CD4-positive, alpha-beta memory T cell (primary cell): ENCODE results near the gene CLSTN1. TPM values are rescaled to one million over a fixed set of nuclear protein-coding genes. Genes with fewer than 3 reads are reported as not detected.

ENCODE experiments used
- CTCF ChIA-PET: fragments of 350-600 bp; sonication (Branson Sonifier 250); formaldehyde crosslinking; loops from one replicate; lab custom pipeline; 2021; ENCODE audit warnings: inconsistent platforms; ENCODE audit not compliant: partially characterized antibody; lab: Charles Lee
- POLR2A ChIA-PET: fragments of 350-600 bp; sonication (Branson Sonifier 250); formaldehyde crosslinking; loops from one replicate; lab custom pipeline; 2021; ENCODE audit not compliant: partially characterized antibody; lab: Charles Lee
- DNase-seq, 5 donors: peaks; one replicate each; pipeline versions ENCODE4 v3.0.0 to v3.0.0-alpha.2; 2020 to 2022; ENCODE audit warnings: mixed read lengths in 1 of 5
- H3K27ac ChIP-seq: one replicate; pipeline ENCODE4 v1.7.0; 2013; ENCODE audit warnings: low read depth, low read length
- H3K27me3 ChIP-seq: 2 replicates; pipeline ENCODE4 v1.7.0; 2013; ENCODE audit warnings: mild to moderate bottlenecking, low read length, moderate library complexity; ENCODE audit not compliant: insufficient read depth
- H3K36me3 ChIP-seq: 2 replicates; pipeline ENCODE4 v1.7.0; 2013; ENCODE audit warnings: mild to moderate bottlenecking, low read length, moderate library complexity; ENCODE audit not compliant: insufficient read depth
- H3K4me1 ChIP-seq: 2 replicates; pipeline ENCODE4 v1.7.0; 2013; ENCODE audit warnings: mild to moderate bottlenecking, low read length, moderate library complexity; ENCODE audit not compliant: insufficient read depth
- H3K4me3 ChIP-seq, 2 donors: one replicate each; pipeline ENCODE4 v1.7.0; 2013; ENCODE audit warnings: low read length in 2 of 2, mild to moderate bottlenecking in 1 of 2
- H3K9me3 ChIP-seq, 2 donors: one replicate each; pipeline ENCODE4 v1.7.0; 2013; ENCODE audit warnings: low read length in 2 of 2, control low read depth in 1 of 2; ENCODE audit not compliant: control insufficient read depth in 1 of 2
- H3K27ac Mint-ChIP-seq, 7 donors: one replicate each; pipeline ENCODE4 v1.8.0; 2020 to 2021; ENCODE audit warnings: mixed read lengths in 7 of 7, mild to moderate bottlenecking in 6 of 7, inconsistent platforms in 3 of 7, moderate library complexity in 3 of 7
- H3K27me3 Mint-ChIP-seq, 2 donors: one replicate each; pipeline ENCODE4 v1.8.0; 2020 to 2021; ENCODE audit warnings: mixed read lengths in 2 of 2
- H3K36me3 Mint-ChIP-seq, 2 donors: one replicate each; pipeline ENCODE4 v1.8.0; 2020 to 2021; ENCODE audit warnings: mixed read lengths in 2 of 2, inconsistent platforms in 1 of 2, mild to moderate bottlenecking in 1 of 2
- H3K4me1 Mint-ChIP-seq, 4 donors: one replicate each; pipeline ENCODE4 v1.8.0; 2020 to 2021; ENCODE audit warnings: mixed read lengths in 4 of 4, mild to moderate bottlenecking in 1 of 4
- H3K4me3 Mint-ChIP-seq, 8 donors: one replicate each; pipeline ENCODE4 v1.8.0; 2020 to 2021; ENCODE audit warnings: mixed read lengths in 8 of 8, mild to moderate bottlenecking in 7 of 8, moderate library complexity in 6 of 8, inconsistent platforms in 3 of 8
- H3K9me3 Mint-ChIP-seq, 8 donors: one replicate each; pipeline ENCODE4 v1.8.0; 2020 to 2021; ENCODE audit warnings: mixed read lengths in 8 of 8, mild to moderate bottlenecking in 5 of 8, inconsistent platforms in 3 of 8, moderate library complexity in 1 of 8
- intact Hi-C: fragments of 100-400 bp; cut with micrococcal nuclease; formaldehyde crosslinking; loops from one replicate; pipeline ENCODE4 v1.15.1; 2023
- polyA plus RNA-seq, 2 donors: library from polyadenylated mRNA; unstranded; fragments of 300-500 nt; fragmentation: Illumina TruSeq; gene quantifications; one replicate each; pipeline ENCODE4 v1.2.3, GENCODE V29; 2021
- total RNA-seq, 2 experiments: library from RNA; stranded (reverse); gene quantifications; one replicate each; pipeline ENCODE4 v1.2.3, GENCODE V29; 2021

The CLSTN1 gene
- total and polyA plus RNA-seq, 4 experiments from 2014 or later: 6.9 to 109 (median 78.7) TPM

- intact Hi-C loops: no loop called here
- no peak overlapping the region for H3K4me3 ChIP-seq
- peak overlapping the region in 3 of 7 donors; percentile 70 to 84 (median 73) for H3K27ac Mint-ChIP-seq
- no peak overlapping the region for H3K4me3 Mint-ChIP-seq
- no peak for DNase-seq
- peaks cover 12 to 47% (median 25%) of the 10 kb centered on the region in 4 donors for H3K4me1 Mint-ChIP-seq
- no peaks in the 10 kb centered on the region for H3K27me3 ChIP-seq
- H3K27ac ChIP-seq: no peak overlapping the region
- CTCF ChIA-PET: interaction anchor here (0.5 to 1.5 kb wide), 4 partner anchors 11 to 146 kb away, joined by 3 to 4 read pairs (median 3); no protein-coding TSS in a partner anchor
- peaks cover 0 to 22% of the 10 kb centered on the region in 2 donors for H3K36me3 Mint-ChIP-seq
- H3K4me1 ChIP-seq: peaks cover 5% of the 10 kb centered on the region
- H3K27me3 Mint-ChIP-seq: no peaks in the 10 kb centered on the region
- H3K36me3 ChIP-seq: peaks cover 4% of the 10 kb centered on the region
- POLR2A ChIA-PET: no interaction called here
- H3K9me3 ChIP-seq: no peaks in the 10 kb centered on the region
- H3K9me3 Mint-ChIP-seq: no peaks in the 10 kb centered on the region
Observed at GRCh38 chr1:9761855-9762254, 61.9 kb downstream of the CLSTN1 start.

DNA sequence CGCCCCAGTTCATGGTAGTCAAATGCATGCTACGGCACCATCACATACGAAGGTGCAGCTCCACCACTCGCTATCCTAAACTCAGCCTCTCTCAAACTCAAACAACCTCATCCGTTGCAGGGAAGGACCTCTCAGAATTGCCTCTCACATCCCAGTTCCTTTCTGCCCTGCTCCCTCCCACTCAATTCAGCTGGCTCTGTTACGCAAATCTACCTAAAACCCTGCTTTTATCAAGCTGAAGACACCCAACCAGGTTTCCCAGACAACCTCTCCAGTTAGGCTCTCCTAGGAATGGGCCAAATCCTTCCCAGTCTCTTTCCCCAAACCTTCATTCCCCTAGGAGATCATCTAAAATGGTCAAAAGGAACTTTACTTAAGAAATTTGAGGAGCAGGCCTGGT, 62.9 kb downstream of the CLSTN1 start:
- Mint-ChIP-seq H3K4me1 (peaks cover 11 to 47% (median 21%) of the 10 kb centered on the region in 4 donors), H3K27ac (peak overlapping the region in 4 of 7 donors; percentile 51 to 77 (median 68)), H3K4me3 (no peak overlapping the region), H3K9me3 (no peaks in the 10 kb centered on the region), H3K36me3 (peaks cover 0 to 23% of the 10 kb centered on the region in 2 donors), H3K27me3 (no peaks in the 10 kb centered on the region)
- no peak for DNase-seq
- Histone ChIP-seq H3K9me3 (no peaks in the 10 kb centered on the region), H3K4me1 (peaks cover 5% of the 10 kb centered on the region), H3K36me3 (peaks cover 4% of the 10 kb centered on the region), H3K27ac (no peak overlapping the region), H3K27me3 (no peaks in the 10 kb centered on the region), H3K4me3 (no peak overlapping the region)
- ChIA-PET POLR2A (interaction anchor here (0.5 to 1.4 kb wide), 2 partner anchors 43 to 604 kb away, joined by 3 read pairs; no protein-coding TSS in a partner anchor), CTCF (interaction anchor here (0.7 to 1.5 kb wide), 4 partner anchors 24 to 145 kb away, joined by 3 to 4 read pairs (median 4); no protein-coding TSS in a partner anchor)
- intact Hi-C loops: no loop called here

DNA sequence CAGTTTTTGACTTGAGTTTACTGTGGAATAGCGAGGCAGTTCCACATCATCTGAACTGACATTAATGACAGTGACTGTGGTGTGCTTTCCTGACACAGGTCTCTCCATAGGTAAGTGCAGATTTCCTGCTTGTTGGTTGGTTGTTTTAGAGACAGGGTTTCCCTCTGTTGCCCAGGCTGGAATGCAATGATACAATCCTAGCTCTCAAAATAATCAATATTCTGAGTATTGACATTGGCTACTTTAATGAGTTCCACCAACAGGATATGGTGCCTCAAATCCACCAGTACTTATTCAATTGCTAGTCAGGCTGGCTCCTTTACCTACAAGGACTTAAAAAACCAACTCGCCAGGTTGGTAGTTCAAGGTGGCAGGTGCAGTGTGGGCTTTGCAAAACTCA, 63.8 kb downstream of the CLSTN1 start:
- Mint-ChIP-seq H3K9me3 (no peaks in the 10 kb centered on the region), H3K27ac (peak overlapping the region in 5 of 7 donors; percentile 3 to 73 (median 41)), H3K36me3 (peaks cover 6 to 32% of the 10 kb centered on the region in 2 donors), H3K27me3 (no peaks in the 10 kb centered on the region), H3K4me3 (no peak overlapping the region), H3K4me1 (peaks cover 12 to 50% (median 25%) of the 10 kb centered on the region in 4 donors)
- no peaks in the 10 kb centered on the region for H3K9me3 ChIP-seq
- intact Hi-C loops: no loop called here
- H3K27me3 ChIP-seq: no peaks in the 10 kb centered on the region
- no peak overlapping the region for H3K27ac ChIP-seq
- no peak for DNase-seq
- H3K4me1 ChIP-seq: peaks cover 5% of the 10 kb centered on the region
- H3K4me3 ChIP-seq: no peak overlapping the region
- ChIA-PET CTCF (no interaction called here), POLR2A (interaction anchor here (1.4 kb wide), 1 partner anchor 42 kb away, joined by 3 read pairs; no protein-coding TSS in a partner anchor)
- peaks cover 4% of the 10 kb centered on the region for H3K36me3 ChIP-seq

DNA sequence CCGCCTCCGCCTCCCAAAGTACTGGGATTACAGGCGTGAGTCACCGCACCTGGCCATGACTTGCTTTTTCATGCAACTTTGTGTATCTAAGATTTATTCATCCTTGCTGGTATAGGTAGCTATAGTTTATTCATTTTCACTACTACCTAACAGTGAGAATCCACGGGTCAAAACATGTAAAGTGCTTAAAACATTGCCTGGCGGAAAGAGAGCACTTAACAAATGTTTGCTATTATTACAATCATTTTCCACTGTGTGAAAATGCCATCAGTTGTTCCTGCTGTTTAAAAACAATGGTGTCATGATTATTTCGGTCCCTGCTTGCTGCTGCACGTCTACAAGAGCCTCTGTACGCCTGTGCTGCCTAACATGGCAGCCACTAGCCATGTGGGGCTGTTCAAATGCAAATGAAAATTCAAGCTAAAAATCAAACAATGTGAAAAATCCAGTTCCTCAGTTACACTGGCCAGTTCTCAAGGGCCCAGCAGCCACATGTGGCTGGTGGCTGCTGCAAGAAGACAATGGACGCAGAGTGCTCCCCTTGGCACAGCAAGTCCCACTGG, 65.1 kb downstream of the CLSTN1 start:
- peaks cover 10 to 41% (median 22%) of the 10 kb centered on the region in 4 donors for H3K4me1 Mint-ChIP-seq
- ChIA-PET CTCF (no interaction called here), POLR2A (interaction anchor here (0.9 kb wide), 1 partner anchor 11 kb away, joined by 3 read pairs; no protein-coding TSS in a partner anchor)
- Histone ChIP-seq H3K9me3 (no peaks in the 10 kb centered on the region), H3K27me3 (no peaks in the 10 kb centered on the region), H3K4me3 (no peak overlapping the region), H3K27ac (no peak overlapping the region), H3K4me1 (peaks cover 5% of the 10 kb centered on the region), H3K36me3 (peaks cover 4% of the 10 kb centered on the region)
- H3K36me3 Mint-ChIP-seq: peaks cover 8 to 32% of the 10 kb centered on the region in 2 donors
- DNase-seq: no peak
- H3K9me3 Mint-ChIP-seq: no peaks in the 10 kb centered on the region
- H3K4me3 Mint-ChIP-seq: no peak overlapping the region
- peak overlapping the region in 3 of 7 donors; percentile 13 to 64 (median 32) for H3K27ac Mint-ChIP-seq
- intact Hi-C loops: no loop called here
- no peaks in the 10 kb centered on the region for H3K27me3 Mint-ChIP-seq

DNA sequence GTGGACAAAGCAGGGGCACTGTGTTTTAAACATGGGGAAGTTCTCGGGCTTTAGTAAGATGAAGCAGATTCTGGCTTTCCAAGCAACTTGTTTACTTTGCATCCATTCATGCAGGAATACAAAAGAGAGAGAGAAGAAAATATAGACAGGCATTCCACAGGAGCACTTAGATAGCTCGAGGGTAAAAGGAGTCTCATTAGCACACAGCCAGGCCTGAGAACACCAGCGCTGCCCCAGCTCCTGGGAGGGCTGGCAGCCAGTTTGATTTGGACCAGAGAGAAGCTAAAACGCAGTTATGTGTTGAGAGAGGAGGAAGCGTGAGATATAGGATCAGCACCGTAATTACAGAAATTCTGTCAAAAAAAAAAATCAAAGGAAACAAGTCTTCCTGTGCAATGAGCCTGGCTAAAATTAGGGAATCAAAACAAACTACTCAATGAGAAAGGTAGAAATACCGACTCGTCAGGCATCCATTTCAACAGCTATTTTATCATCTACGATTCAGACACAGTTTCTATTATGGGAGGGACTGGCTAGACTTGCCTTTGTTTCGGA, 68.2 kb downstream of the CLSTN1 start:
- H3K27me3 Mint-ChIP-seq: no peaks in the 10 kb centered on the region
- peaks cover 0 to 2% (median 0%) of the 10 kb centered on the region in 8 donors for H3K9me3 Mint-ChIP-seq
- peak overlapping the region in 4 of 7 donors; percentile 4 to 86 (median 44) for H3K27ac Mint-ChIP-seq
- Histone ChIP-seq H3K36me3 (peaks cover 20% of the 10 kb centered on the region), H3K27ac (no peak overlapping the region), H3K27me3 (no peaks in the 10 kb centered on the region), H3K4me3 (no peak overlapping the region), H3K4me1 (peaks cover 5% of the 10 kb centered on the region), H3K9me3 (no peaks in the 10 kb centered on the region)
- peaks cover 7 to 30% (median 17%) of the 10 kb centered on the region in 4 donors for H3K4me1 Mint-ChIP-seq
- peaks cover 27 to 44% of the 10 kb centered on the region in 2 donors for H3K36me3 Mint-ChIP-seq
- no peak overlapping the region for H3K4me3 Mint-ChIP-seq
- ChIA-PET CTCF (interaction anchor here (1.0 kb wide), 1 partner anchor 9 kb away, joined by 3 read pairs; no protein-coding TSS in a partner anchor), POLR2A (no interaction called here)
- no peak for DNase-seq
- intact Hi-C loops: no loop called here

- Mint-ChIP-seq H3K9me3 (peaks cover 0 to 2% (median 0%) of the 10 kb centered on the region in 8 donors), H3K4me3 (no peak overlapping the region), H3K27me3 (no peaks in the 10 kb centered on the region), H3K36me3 (peaks cover 37 to 60% of the 10 kb centered on the region in 2 donors), H3K27ac (peak overlapping the region in 4 of 7 donors; percentile 29 to 83 (median 66)), H3K4me1 (peaks cover 4 to 20% (median 9%) of the 10 kb centered on the region in 4 donors)
- Histone ChIP-seq H3K27ac (no peak overlapping the region), H3K36me3 (peaks cover 40% of the 10 kb centered on the region), H3K4me1 (no peaks in the 10 kb centered on the region), H3K4me3 (no peak overlapping the region), H3K27me3 (no peaks in the 10 kb centered on the region), H3K9me3 (no peaks in the 10 kb centered on the region)
- POLR2A ChIA-PET: no interaction called here
- intact Hi-C loops: no loop called here
- no peak for DNase-seq
- CTCF ChIA-PET: no interaction called here
Observed at GRCh38 chr1:9753121-9753531, 70.6 kb downstream of the CLSTN1 start.

DNA sequence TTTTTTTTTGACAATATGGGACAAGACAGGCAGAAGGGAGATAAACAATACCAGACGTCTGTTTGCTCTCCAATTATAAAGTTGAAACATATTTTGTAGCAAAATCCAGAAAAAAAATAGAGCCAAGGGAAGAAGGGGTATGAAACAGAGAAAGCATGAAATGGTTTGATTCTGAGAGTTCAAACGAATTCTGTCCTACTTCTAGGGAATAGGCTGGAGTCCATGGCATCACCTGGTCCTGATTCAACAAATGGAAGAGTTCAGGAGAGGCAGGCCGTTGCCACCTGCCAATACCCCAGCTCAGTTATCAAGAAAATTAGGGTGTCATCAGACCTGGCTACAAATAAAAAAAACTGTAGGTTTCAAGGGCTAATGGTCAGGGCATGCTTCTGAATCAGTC, 71.8 kb downstream of the CLSTN1 start:
- no peak overlapping the region for H3K4me3 ChIP-seq
- Mint-ChIP-seq H3K27me3 (no peaks in the 10 kb centered on the region), H3K4me3 (no peak overlapping the region), H3K4me1 (peaks cover 2 to 12% (median 8%) of the 10 kb centered on the region in 4 donors), H3K36me3 (peaks cover 39 to 66% of the 10 kb centered on the region in 2 donors), H3K27ac (peak overlapping the region in 3 of 7 donors; percentile 9 to 81 (median 26)), H3K9me3 (peaks cover 0 to 2% (median 0%) of the 10 kb centered on the region in 8 donors)
- ChIA-PET POLR2A (no interaction called here), CTCF (no interaction called here)
- no peak for DNase-seq
- H3K36me3 ChIP-seq: peaks cover 40% of the 10 kb centered on the region
- H3K9me3 ChIP-seq: no peaks in the 10 kb centered on the region
- H3K4me1 ChIP-seq: no peaks in the 10 kb centered on the region
- intact Hi-C loops: no loop called here
- H3K27me3 ChIP-seq: no peaks in the 10 kb centered on the region
- H3K27ac ChIP-seq: no peak overlapping the region
